Measurements from ENCODE around the gene KRTAP4-3.
"Not testable (repeated sequence)": the region's sequence is repeated elsewhere in the genome, so short reads cannot be mapped to it uniquely, and the experiment has no call there.

- TF ChIP-seq POLR2A (IDR thresholded peaks at IDR 0.05; ENCODE audit: low read length); GATA1 (IDR thresholded peaks at IDR 0.05; ENCODE audit: low read depth, low read length): not testable (repeated sequence)
Observed at GRCh38 chr17:41148971-41149651, 18.9 kb downstream of the KRTAP4-3 start.
